Measurements from ENCODE around the gene SLC25A15. TPM values are rescaled to one million over a fixed set of nuclear protein-coding genes. Genes with fewer than 3 reads are reported as not detected.

SLC25A15 gene
- 1 to 10 TPM; 4.0 to 6.0 (median 5.8) TPM for total RNA-seq
- 9.5 TPM for total RNA-seq (2013)

GRCh38 chr13:40789275-40790153, at the start of gene SLC25A15:
SLC25A15 (plus strand) TSS chr13:40789611; CDS start chr13:40793227, 3,616 bp downstream.
- no peak for TF ChIP-seq CTCF (IDR thresholded peaks at IDR 0.05)
- no peaks in the 10 kb centered on the region for H3K27me3 Mint-ChIP-seq (ENCODE audit: low read depth in 2 of 2)
- intact Hi-C loops (cut with micrococcal nuclease), result loop anchor here (2.0 kb wide), 1 partner anchor 19 kb away; the partner anchor contains the start of gene MRPS31

GRCh38 chr13:40749327-40749726, 40.1 kb upstream of the SLC25A15 start:
- Mint-ChIP-seq H3K4me1 (no peaks in the 10 kb centered on the region), H3K27me3 (ENCODE audit: low read depth in 2 of 2) (no peaks in the 10 kb centered on the region), H3K9me3 (no peaks in the 10 kb centered on the region), H3K36me3 (peaks cover 9% of the 10 kb centered on the region), H3K4me3 (no peak overlapping the region), H3K27ac (no peak overlapping the region)
- intact Hi-C loops (cut with micrococcal nuclease), result no loop called here
- Histone ChIP-seq H3K27me3 (ENCODE audit: control insufficient read depth, insufficient read depth, low read length) (no peaks in the 10 kb centered on the region), H3K4me1 (ENCODE audit: control insufficient read depth, insufficient read depth, low read length) (no peaks in the 10 kb centered on the region), H3K27ac (ENCODE audit: low read length) (no peak overlapping the region), H3K36me3 (ENCODE audit: control insufficient read depth, insufficient read depth, low read length) (peaks cover 37% of the 10 kb centered on the region), H3K4me3 (ENCODE audit: low read length) (no peak overlapping the region), H3K9me3 (ENCODE audit: control insufficient read depth, insufficient read depth, low read length) (no peaks in the 10 kb centered on the region)
- WGBS (ENCODE audit: insufficient coverage), result 100% methylated on average over 1 of the region's 1 CpG
- DNase-seq, result peak in 1 of 2 donors; percentile 12
- ATAC-seq, result no peak
- no peak for TF ChIP-seq CTCF (IDR thresholded peaks at IDR 0.05)

More at GRCh38 chr13:40789275-40790153, at the start of gene SLC25A15:
- H3K9me3 Mint-ChIP-seq, result no peaks in the 10 kb centered on the region
- H3K4me1 Mint-ChIP-seq, result peaks cover 5 to 6% of the 10 kb centered on the region in 2 donors
- ATAC-seq, result peak; percentile 90 to 92 (median 91)
- Histone ChIP-seq H3K27me3 (ENCODE audit: control insufficient read depth, insufficient read depth, low read length) (no peaks in the 10 kb centered on the region), H3K36me3 (ENCODE audit: control insufficient read depth, insufficient read depth, low read length) (peaks cover 5% of the 10 kb centered on the region), H3K27ac (ENCODE audit: low read length) (peak within 1 kb of the TSS; percentile 70), H3K4me3 (ENCODE audit: low read length) (peak within 1 kb of the TSS; percentile 66), H3K4me1 (ENCODE audit: control insufficient read depth, insufficient read depth, low read length) (peaks cover 15% of the 10 kb centered on the region), H3K9me3 (ENCODE audit: control insufficient read depth, insufficient read depth, low read length) (no peaks in the 10 kb centered on the region)
- 2% methylated on average over 101 of the region's 101 CpGs for WGBS (ENCODE audit: insufficient coverage)
- H3K4me3 Mint-ChIP-seq, result peak within 1 kb of the TSS; percentile 75
- H3K36me3 Mint-ChIP-seq, result no peaks in the 10 kb centered on the region
- peak; percentile 71 to 81 for DNase-seq
- peak within 1 kb of the TSS; percentile 22 to 26 for H3K27ac Mint-ChIP-seq

- intact Hi-C loops (cut with micrococcal nuclease), result no loop called here
- no peaks in the 10 kb centered on the region for H3K27me3 Mint-ChIP-seq (ENCODE audit: low read depth in 2 of 2)
- TF ChIP-seq CTCF (IDR thresholded peaks at IDR 0.05), result no peak
- no peaks in the 10 kb centered on the region for H3K4me1 ChIP-seq (ENCODE audit: control insufficient read depth, insufficient read depth, low read length)
- no peaks in the 10 kb centered on the region for H3K4me1 Mint-ChIP-seq
- no peak overlapping the region for H3K27ac ChIP-seq (ENCODE audit: low read length)
- no peaks in the 10 kb centered on the region for H3K27me3 ChIP-seq (ENCODE audit: control insufficient read depth, insufficient read depth, low read length)
- H3K9me3 ChIP-seq (ENCODE audit: control insufficient read depth, insufficient read depth, low read length), result no peaks in the 10 kb centered on the region
- H3K36me3 Mint-ChIP-seq, result peaks cover 16% of the 10 kb centered on the region
- no peak overlapping the region for H3K4me3 ChIP-seq (ENCODE audit: low read length)
- peaks cover 50% of the 10 kb centered on the region for H3K36me3 ChIP-seq (ENCODE audit: control insufficient read depth, insufficient read depth, low read length)
- H3K27ac Mint-ChIP-seq, result no peak overlapping the region
- DNase-seq (no peak), ATAC-seq (no peak)
- H3K9me3 Mint-ChIP-seq, result no peaks in the 10 kb centered on the region
- WGBS (ENCODE audit: insufficient coverage), result 93% methylated on average over 7 of the region's 7 CpGs
- H3K4me3 Mint-ChIP-seq, result no peak overlapping the region
These were observed 34.2 kb upstream of the SLC25A15 start for GRCh38 chr13:40755082-40755700.

Data from natural killer cell (primary cell).